HepG2 (cell line): ENCODE measurements around the gene DGAT2. TPM values are rescaled to one million over a fixed set of nuclear protein-coding genes. Genes with fewer than 3 reads are reported as not detected.

Source experiments
- CTCF ChIP-seq: sonication (generic); formaldehyde crosslinking; IDR thresholded peaks from 2 replicates; pipeline ENCODE4 v1.5.0; 2020; ENCODE audit warnings: mild to moderate bottlenecking, missing genetic modification reagents, moderate library complexity
- FOXA3 ChIP-seq: IDR thresholded peaks from 2 replicates; pipeline ENCODE4 v1.6.1; 2016; ENCODE audit warnings: missing genetic modification reagents, missing compliant biosample characterization
- HOXA5 ChIP-seq: sonication (generic); formaldehyde crosslinking; IDR thresholded peaks from 2 replicates; pipeline ENCODE4 v1.4.0; 2020; ENCODE audit warnings: missing genetic modification reagents
- MLLT10 ChIP-seq: sonication (generic); formaldehyde crosslinking; IDR thresholded peaks from 2 replicates; pipeline ENCODE4 v1.4.0; 2020; ENCODE audit warnings: missing genetic modification reagents
- NFE2L1 ChIP-seq: sonication (generic); formaldehyde crosslinking; IDR thresholded peaks from 2 replicates; pipeline ENCODE4 v1.4.0; 2020; ENCODE audit warnings: missing genetic modification reagents, mild to moderate bottlenecking, borderline replicate concordance
- PRDM10 ChIP-seq: sonication (generic); formaldehyde crosslinking; IDR thresholded peaks from 2 replicates; pipeline ENCODE4 v1.4.0; 2020; ENCODE audit warnings: low read depth, missing genetic modification reagents
- ZBTB21 ChIP-seq: sonication (generic); formaldehyde crosslinking; IDR thresholded peaks from 2 replicates; pipeline ENCODE4 v1.4.0; 2020; ENCODE audit warnings: missing genetic modification reagents
- ZBTB49 ChIP-seq: sonication (generic); formaldehyde crosslinking; IDR thresholded peaks from 2 replicates; pipeline ENCODE4 v1.4.0; 2020; ENCODE audit warnings: missing genetic modification reagents, borderline replicate concordance
- ZNF230 ChIP-seq: sonication (generic); formaldehyde crosslinking; IDR thresholded peaks from 2 replicates; pipeline ENCODE4 v1.4.0; 2020; ENCODE audit warnings: mild to moderate bottlenecking, missing genetic modification reagents
- ZNF331 ChIP-seq: sonication (generic); formaldehyde crosslinking; IDR thresholded peaks from 2 replicates; pipeline ENCODE4 v1.4.0; 2020; ENCODE audit warnings: missing genetic modification reagents
- ZNF362 ChIP-seq: sonication (generic); formaldehyde crosslinking; IDR thresholded peaks from 2 replicates; pipeline ENCODE4 v1.4.0; 2020; ENCODE audit warnings: missing genetic modification reagents, mild to moderate bottlenecking, borderline replicate concordance
- ZNF546 ChIP-seq: sonication (generic); formaldehyde crosslinking; conservative IDR thresholded peaks from 2 replicates; pipeline ENCODE4 v1.8.1; 2023; ENCODE audit warnings: mild to moderate bottlenecking, missing genetic modification reagents
- ZNF572 ChIP-seq: sonication (generic); formaldehyde crosslinking; IDR thresholded peaks from 2 replicates; pipeline ENCODE4 v1.5.1; 2020; ENCODE audit warnings: mild to moderate bottlenecking, missing genetic modification reagents
- ZNF580 ChIP-seq: IDR thresholded peaks from 2 replicates; pipeline ENCODE4 v1.6.1; 2016; ENCODE audit warnings: low read depth, borderline replicate concordance
- ZNF788 ChIP-seq: sonication (generic); formaldehyde crosslinking; IDR thresholded peaks from 2 replicates; pipeline ENCODE4 v1.5.0; 2020; ENCODE audit warnings: mild to moderate bottlenecking, missing genetic modification reagents, borderline replicate concordance
- ZNF800 ChIP-seq: sonication (generic); formaldehyde crosslinking; IDR thresholded peaks from 2 replicates; pipeline ENCODE4 v1.4.0; 2020; ENCODE audit warnings: missing genetic modification reagents
- polyA plus RNA-seq, 8 experiments: library from polyadenylated mRNA; depleted of rRNA in 3 of 8; stranded (reverse) in 7 of 8; unstranded in 1 of 8; fragments of >200 nt; fragmentation: Illumina TruSeq in 4 of 8; extraction: Trizol in 4 of 8; gene quantifications; 2 replicates each; pipeline versions ENCODE4 v1.2.1 to v1.2.3, GENCODE V29; 2011 to 2016; ENCODE audit warnings: low read depth in 4 of 8, missing spikeins in 1 of 8, mixed read lengths in 1 of 8; ENCODE audit not compliant: insufficient read depth in 1 of 8
- total RNA-seq, 5 experiments: library from RNA; depleted of rRNA; stranded (reverse); fragments of >200 nt; fragmentation: Illumina TruSeq; extraction: Trizol; gene quantifications; 2 replicates each; pipeline ENCODE4 v1.2.3, GENCODE V29; 2016; ENCODE audit warnings: low read depth in 1 of 5

DGAT2 gene
- total and polyA plus RNA-seq, 2 of the 13 experiments (the other 11 are each of a cell fraction or from before 2014, with no cell fraction given): 39.0 to 65.6 TPM

GRCh38 chr11:75802913-75803820, 34.6 kb downstream of the DGAT2 start (continued):
- TF ChIP-seq MLLT10 (CRISPR knock-in tag): no peak
- TF ChIP-seq FOXA3: peak; percentile 40; the same call in 1 of the 2 replicates
- no peak for TF ChIP-seq ZBTB49
- no peak for TF ChIP-seq NFE2L1 (CRISPR knock-in tag)
- TF ChIP-seq CTCF (CRISPR knock-in tag): peak; percentile 93
- 0 out of 2 replicates have a peak, but pooled peaks have one; percentile 34 for TF ChIP-seq ZNF580
- TF ChIP-seq ZNF800 (CRISPR knock-in tag): 0 out of 2 replicates have a peak, but pooled peaks have one; percentile 32
- TF ChIP-seq ZNF788 (CRISPR knock-in tag): peak; percentile 50; the same call in 1 of the 2 replicates
- no peak for TF ChIP-seq ZNF546
- TF ChIP-seq HOXA5 (CRISPR knock-in tag): no peak
- TF ChIP-seq ZNF230: no peak
- peak; percentile 94 for TF ChIP-seq ZNF572 (CRISPR knock-in tag)
- TF ChIP-seq ZNF362 (CRISPR knock-in tag): no peak
- TF ChIP-seq ZBTB21 (CRISPR knock-in tag): no peak
- TF ChIP-seq PRDM10 (CRISPR knock-in tag): peak; percentile 63; the same call in 1 of the 2 replicates
- 0 out of 2 replicates have a peak, but pooled peaks have one; percentile 37 for TF ChIP-seq ZNF331
